Measurements from ENCODE around the gene ACIN1.

DNA sequence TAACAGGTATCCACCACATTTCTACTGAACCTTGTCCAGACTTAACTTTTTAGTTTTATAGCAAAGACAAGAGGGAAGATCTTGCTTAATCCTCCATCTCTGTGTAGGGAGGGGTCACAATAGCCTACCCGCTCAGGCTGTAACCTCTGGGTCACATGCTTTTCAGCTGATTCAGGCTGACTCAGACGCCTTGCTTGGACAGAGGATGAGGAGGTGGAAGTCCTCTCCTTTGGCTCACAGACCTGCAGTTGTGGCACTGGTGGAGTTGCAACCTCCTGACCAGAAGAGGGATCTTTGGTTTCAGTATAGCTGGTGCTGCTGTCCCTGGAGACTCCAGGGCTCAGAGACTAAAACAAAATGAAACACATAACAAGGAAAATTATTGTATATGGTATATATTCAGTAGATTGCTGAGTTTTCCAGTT is 16.2 kb downstream of the ACIN1 start:
- TF ChIP-seq POLR2A (IDR thresholded peaks at IDR 0.05; ENCODE audit: low read depth, low read length) (no peak), BRCA1 (IDR thresholded peaks at IDR 0.05; ENCODE audit: low read depth, low read length) (no peak)
- TF ChIP-seq, protein P1, sequence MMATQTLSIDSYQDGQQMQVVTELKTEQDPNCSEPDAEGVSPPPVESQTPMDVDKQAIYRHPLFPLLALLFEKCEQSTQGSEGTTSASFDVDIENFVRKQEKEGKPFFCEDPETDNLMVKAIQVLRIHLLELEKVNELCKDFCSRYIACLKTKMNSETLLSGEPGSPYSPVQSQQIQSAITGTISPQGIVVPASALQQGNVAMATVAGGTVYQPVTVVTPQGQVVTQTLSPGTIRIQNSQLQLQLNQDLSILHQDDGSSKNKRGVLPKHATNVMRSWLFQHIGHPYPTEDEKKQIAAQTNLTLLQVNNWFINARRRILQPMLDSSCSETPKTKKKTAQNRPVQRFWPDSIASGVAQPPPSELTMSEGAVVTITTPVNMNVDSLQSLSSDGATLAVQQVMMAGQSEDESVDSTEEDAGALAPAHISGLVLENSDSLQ (IDR thresholded peaks at IDR 0.05): no peak

Measured in GM12878 (cell line).